GM23338 (cell line): Measurements from ENCODE around the gene LMBR1L. TPM values are rescaled to one million over a fixed set of nuclear protein-coding genes. Genes with fewer than 3 reads are reported as not detected.

Experiments
- ATAC-seq: fragments of 200-7000 bp; cut with Tn5 transposase; 3 replicates; pipeline ENCODE4 v1.9.1; 2020
- DNase-seq: peaks from one replicate; pipeline ENCODE4 v3.0.0-alpha.2; 2015; ENCODE audit warnings: low spot score
- H2AFZ ChIP-seq: fragments of 200-600 bp; sonication (generic); 2 replicates; pipeline ENCODE4 v1.8.0; 2016; ENCODE audit warnings: antibody characterized with exemption, mild to moderate bottlenecking, moderate library complexity
- H3F3A ChIP-seq: fragments of 200-600 bp; sonication (generic); replicated peaks from 2 replicates; pipeline ENCODE4 v1.8.0; 2017; ENCODE audit warnings: antibody characterized with exemption, mixed run types, low read depth
- H3K27ac ChIP-seq: fragments of 200-600 bp; sonication (generic); 2 replicates; pipeline ENCODE4 v1.6.1; 2016; ENCODE audit warnings: low read depth
- H3K27me3 ChIP-seq: fragments of 200-600 bp; sonication (generic); 2 replicates; pipeline ENCODE4 v1.8.0; 2016; ENCODE audit warnings: mild to moderate bottlenecking, mixed run types, moderate library complexity; ENCODE audit not compliant: insufficient read depth
- H3K36me3 ChIP-seq: fragments of 200-600 bp; sonication (generic); 2 replicates; pipeline ENCODE4 v1.8.0; 2016; ENCODE audit warnings: mild to moderate bottlenecking; ENCODE audit not compliant: insufficient read depth
- H3K4me1 ChIP-seq: fragments of 200-600 bp; sonication (generic); 2 replicates; pipeline ENCODE4 v1.8.0; 2016; ENCODE audit warnings: mild to moderate bottlenecking, moderate library complexity; ENCODE audit not compliant: insufficient read depth
- H3K4me2 ChIP-seq: fragments of 200-600 bp; sonication (generic); 2 replicates; pipeline ENCODE4 v1.7.1; 2017; ENCODE audit warnings: mixed run types
- H3K4me3 ChIP-seq: fragments of 200-600 bp; sonication (generic); 2 replicates; pipeline ENCODE4 v1.6.1; 2016; ENCODE audit warnings: mixed run types
- H3K79me2 ChIP-seq: fragments of 200-600 bp; sonication (generic); replicated peaks from 2 replicates; pipeline ENCODE4 v1.8.0; 2017; ENCODE audit warnings: mild to moderate bottlenecking; ENCODE audit not compliant: insufficient read depth
- H3K9me2 ChIP-seq: fragments of 200-600 bp; sonication (generic); 2 replicates; pipeline ENCODE4 v1.8.0; 2017; ENCODE audit not compliant: insufficient read depth
- H4K20me1 ChIP-seq: fragments of 200-600 bp; sonication (generic); replicated peaks from 2 replicates; pipeline ENCODE4 v1.8.0; 2017; ENCODE audit warnings: mild to moderate bottlenecking; ENCODE audit not compliant: insufficient read depth
- H3K27ac Mint-ChIP-seq: 2 replicates; pipeline ENCODE4 v1.8.0; 2020; ENCODE audit warnings: inconsistent platforms, mild to moderate bottlenecking, moderate library complexity, mixed read lengths
- H3K27me3 Mint-ChIP-seq: 3 replicates; pipeline ENCODE4 v1.8.0; 2022; ENCODE audit warnings: low read depth, mild to moderate bottlenecking, moderate library complexity, mixed read lengths, inconsistent platforms; ENCODE audit not compliant: insufficient read depth, poor library complexity
- H3K36me3 Mint-ChIP-seq: 3 replicates; pipeline ENCODE4 v1.8.0; 2021; ENCODE audit warnings: low read depth, mild to moderate bottlenecking, inconsistent platforms, moderate library complexity, mixed read lengths
- H3K4me1 Mint-ChIP-seq: 3 replicates; pipeline ENCODE4 v1.8.0; 2020; ENCODE audit warnings: mild to moderate bottlenecking, inconsistent platforms, mixed read lengths
- H3K4me3 Mint-ChIP-seq: 3 replicates; pipeline ENCODE4 v1.8.0; 2021; ENCODE audit warnings: moderate library complexity, mild to moderate bottlenecking, inconsistent platforms, mixed read lengths
- H3K9me3 Mint-ChIP-seq: 3 replicates; pipeline ENCODE4 v1.8.0; 2020; ENCODE audit warnings: moderate library complexity, mild to moderate bottlenecking, inconsistent platforms, mixed read lengths
- CREB1 ChIP-seq: fragments of 250-450 bp; sonication (Bioruptor Pico); IDR thresholded peaks from 2 replicates; pipeline ENCODE4 v1.5.0; 2020; ENCODE audit warnings: low read depth, mild to moderate bottlenecking, moderate library complexity
- CTCF ChIP-seq, 2 experiments: fragments of 200-600 bp in 1 of 2; sonication (generic) in 1 of 2; conservative IDR thresholded peaks; 2 replicates each; pipeline versions ENCODE4 v1.5.1 to v1.6.1; 2016 to 2017; ENCODE audit warnings: antibody characterized with exemption in 2 of 2, low read depth in 2 of 2, mild to moderate bottlenecking in 2 of 2, moderate library complexity in 1 of 2
- ETS1 ChIP-seq: IDR thresholded peaks from 2 replicates; pipeline ENCODE4 v1.6.1; 2016; ENCODE audit warnings: antibody characterized with exemption
- EZH2 ChIP-seq: fragments of 200-600 bp; sonication (generic); IDR thresholded peaks from one replicate; pipeline ENCODE4 v1.8.0; 2017; ENCODE audit warnings: antibody characterized with exemption, mild to moderate bottlenecking, low read depth; ENCODE audit not compliant: unreplicated experiment
- EZH2phosphoT487 ChIP-seq: fragments of 200-600 bp; sonication (generic); IDR thresholded peaks from one replicate; pipeline ENCODE4 v1.8.1; 2018; ENCODE audit warnings: antibody characterized with exemption; ENCODE audit not compliant: unreplicated experiment
- POLR2AphosphoS5 ChIP-seq: IDR thresholded peaks from 2 replicates; pipeline ENCODE4 v1.6.1; 2016; ENCODE audit warnings: antibody characterized with exemption, low read depth
- polyA plus RNA-seq: library from polyadenylated mRNA; unstranded; fragments of >200 nt; fragmentation: Nextera tagmentation; extraction: Ambion mirVana; gene quantifications from 2 replicates; pipeline ENCODE4 v1.2.1, GENCODE V29; 2016
- total RNA-seq: library from RNA; depleted of rRNA; stranded (reverse); fragments of >200 nt; shearing (Covaris generic); gene quantifications from 2 replicates; pipeline ENCODE4 v1.2.3, GENCODE V29; 2014
- TF ChIP-seq, protein P1 (sequence below): fragments of 250-450 bp; sonication (Bioruptor Pico); IDR thresholded peaks from 2 replicates; pipeline ENCODE4 v1.5.0; 2020; ENCODE audit warnings: mild to moderate bottlenecking, moderate library complexity
- TF ChIP-seq, protein P2 (sequence below): IDR thresholded peaks from one replicate; pipeline ENCODE4 v1.6.1; 2018; ENCODE audit warnings: antibody characterized with exemption; ENCODE audit not compliant: unreplicated experiment

Gene LMBR1L
- total and polyA plus RNA-seq, 2 experiments from 2014 or later = 19.8 to 57.0 TPM

DNA sequence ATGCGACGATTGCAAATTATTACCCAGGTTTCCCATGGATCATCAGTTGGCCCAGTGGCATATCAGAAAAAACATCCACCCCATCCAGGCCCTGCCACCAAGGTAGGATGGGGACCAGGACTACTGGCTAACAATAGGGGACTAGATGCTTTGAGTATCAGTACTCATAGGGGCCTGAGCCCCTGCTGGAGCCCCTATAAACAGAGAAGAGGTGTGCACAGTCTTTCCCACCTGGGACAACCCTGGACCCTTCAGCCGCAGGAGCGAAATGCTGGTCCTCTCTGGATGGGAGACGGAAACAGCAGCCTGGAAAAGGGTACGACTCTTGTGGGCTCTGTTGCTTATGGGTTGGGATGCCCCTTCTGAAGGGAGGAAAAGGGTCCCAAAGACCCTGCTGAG is 21.7 kb downstream of the LMBR1L start (continued):
- TF ChIP-seq, protein P1, sequence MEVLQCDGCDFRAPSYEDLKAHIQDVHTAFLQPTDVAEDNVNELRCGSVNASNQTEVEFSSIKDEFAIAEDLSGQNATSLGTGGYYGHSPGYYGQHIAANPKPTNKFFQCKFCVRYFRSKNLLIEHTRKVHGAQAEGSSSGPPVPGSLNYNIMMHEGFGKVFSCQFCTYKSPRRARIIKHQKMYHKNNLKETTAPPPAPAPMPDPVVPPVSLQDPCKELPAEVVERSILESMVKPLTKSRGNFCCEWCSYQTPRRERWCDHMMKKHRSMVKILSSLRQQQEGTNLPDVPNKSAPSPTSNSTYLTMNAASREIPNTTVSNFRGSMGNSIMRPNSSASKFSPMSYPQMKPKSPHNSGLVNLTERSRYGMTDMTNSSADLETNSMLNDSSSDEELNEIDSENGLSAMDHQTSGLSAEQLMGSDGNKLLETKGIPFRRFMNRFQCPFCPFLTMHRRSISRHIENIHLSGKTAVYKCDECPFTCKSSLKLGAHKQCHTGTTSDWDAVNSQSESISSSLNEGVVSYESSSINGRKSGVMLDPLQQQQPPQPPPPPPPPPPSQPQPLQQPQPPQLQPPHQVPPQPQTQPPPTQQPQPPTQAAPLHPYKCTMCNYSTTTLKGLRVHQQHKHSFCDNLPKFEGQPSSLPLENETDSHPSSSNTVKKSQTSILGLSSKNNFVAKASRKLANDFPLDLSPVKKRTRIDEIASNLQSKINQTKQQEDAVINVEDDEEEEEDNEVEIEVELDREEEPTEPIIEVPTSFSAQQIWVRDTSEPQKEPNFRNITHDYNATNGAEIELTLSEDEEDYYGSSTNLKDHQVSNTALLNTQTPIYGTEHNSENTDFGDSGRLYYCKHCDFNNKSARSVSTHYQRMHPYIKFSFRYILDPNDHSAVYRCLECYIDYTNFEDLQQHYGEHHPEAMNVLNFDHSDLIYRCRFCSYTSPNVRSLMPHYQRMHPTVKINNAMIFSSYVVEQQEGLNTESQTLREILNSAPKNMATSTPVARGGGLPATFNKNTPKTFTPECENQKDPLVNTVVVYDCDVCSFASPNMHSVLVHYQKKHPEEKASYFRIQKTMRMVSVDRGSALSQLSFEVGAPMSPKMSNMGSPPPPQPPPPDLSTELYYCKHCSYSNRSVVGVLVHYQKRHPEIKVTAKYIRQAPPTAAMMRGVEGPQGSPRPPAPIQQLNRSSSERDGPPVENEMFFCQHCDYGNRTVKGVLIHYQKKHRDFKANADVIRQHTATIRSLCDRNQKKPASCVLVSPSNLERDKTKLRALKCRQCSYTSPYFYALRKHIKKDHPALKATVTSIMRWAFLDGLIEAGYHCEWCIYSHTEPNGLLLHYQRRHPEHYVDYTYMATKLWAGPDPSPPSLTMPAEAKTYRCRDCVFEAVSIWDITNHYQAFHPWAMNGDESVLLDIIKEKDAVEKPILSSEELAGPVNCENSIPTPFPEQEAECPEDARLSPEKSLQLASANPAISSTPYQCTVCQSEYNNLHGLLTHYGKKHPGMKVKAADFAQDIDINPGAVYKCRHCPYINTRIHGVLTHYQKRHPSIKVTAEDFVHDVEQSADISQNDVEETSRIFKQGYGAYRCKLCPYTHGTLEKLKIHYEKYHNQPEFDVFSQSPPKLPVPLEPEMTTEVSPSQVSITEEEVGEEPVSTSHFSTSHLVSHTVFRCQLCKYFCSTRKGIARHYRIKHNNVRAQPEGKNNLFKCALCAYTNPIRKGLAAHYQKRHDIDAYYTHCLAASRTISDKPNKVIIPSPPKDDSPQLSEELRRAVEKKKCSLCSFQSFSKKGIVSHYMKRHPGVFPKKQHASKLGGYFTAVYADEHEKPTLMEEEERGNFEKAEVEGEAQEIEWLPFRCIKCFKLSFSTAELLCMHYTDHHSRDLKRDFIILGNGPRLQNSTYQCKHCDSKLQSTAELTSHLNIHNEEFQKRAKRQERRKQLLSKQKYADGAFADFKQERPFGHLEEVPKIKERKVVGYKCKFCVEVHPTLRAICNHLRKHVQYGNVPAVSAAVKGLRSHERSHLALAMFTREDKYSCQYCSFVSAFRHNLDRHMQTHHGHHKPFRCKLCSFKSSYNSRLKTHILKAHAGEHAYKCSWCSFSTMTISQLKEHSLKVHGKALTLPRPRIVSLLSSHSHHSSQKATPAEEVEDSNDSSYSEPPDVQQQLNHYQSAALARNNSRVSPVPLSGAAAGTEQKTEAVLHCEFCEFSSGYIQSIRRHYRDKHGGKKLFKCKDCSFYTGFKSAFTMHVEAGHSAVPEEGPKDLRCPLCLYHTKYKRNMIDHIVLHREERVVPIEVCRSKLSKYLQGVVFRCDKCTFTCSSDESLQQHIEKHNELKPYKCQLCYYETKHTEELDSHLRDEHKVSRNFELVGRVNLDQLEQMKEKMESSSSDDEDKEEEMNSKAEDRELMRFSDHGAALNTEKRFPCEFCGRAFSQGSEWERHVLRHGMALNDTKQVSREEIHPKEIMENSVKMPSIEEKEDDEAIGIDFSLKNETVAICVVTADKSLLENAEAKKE = no peak

- ATAC-seq (peak; percentile 77), DNase-seq (peak; percentile 93)
- Histone ChIP-seq H3K79me2 (no peaks in the 10 kb centered on the region), H3K4me2 (peak overlapping the region; percentile 78), H3F3A (peaks cover 12% of the 10 kb centered on the region; the same call in 1 of the 2 replicates), H3K27ac (no peak overlapping the region), H2AFZ (peak overlapping the region; percentile 85), H3K4me1 (peaks cover 35% of the 10 kb centered on the region), H4K20me1 (peaks cover 11% of the 10 kb centered on the region), H3K9me2 (no peaks in the 10 kb centered on the region), H3K36me3 (no peaks in the 10 kb centered on the region), H3K4me3 (peak overlapping the region; percentile 49), H3K27me3 (peaks cover 82% of the 10 kb centered on the region)
- peak; percentile 84 to 96 for TF ChIP-seq CTCF (conservative IDR thresholded peaks at IDR 0.05; ENCODE audit: low read depth in 2 of 2)
- no peak for TF ChIP-seq POLR2AphosphoS5
- TF ChIP-seq, protein P2, sequence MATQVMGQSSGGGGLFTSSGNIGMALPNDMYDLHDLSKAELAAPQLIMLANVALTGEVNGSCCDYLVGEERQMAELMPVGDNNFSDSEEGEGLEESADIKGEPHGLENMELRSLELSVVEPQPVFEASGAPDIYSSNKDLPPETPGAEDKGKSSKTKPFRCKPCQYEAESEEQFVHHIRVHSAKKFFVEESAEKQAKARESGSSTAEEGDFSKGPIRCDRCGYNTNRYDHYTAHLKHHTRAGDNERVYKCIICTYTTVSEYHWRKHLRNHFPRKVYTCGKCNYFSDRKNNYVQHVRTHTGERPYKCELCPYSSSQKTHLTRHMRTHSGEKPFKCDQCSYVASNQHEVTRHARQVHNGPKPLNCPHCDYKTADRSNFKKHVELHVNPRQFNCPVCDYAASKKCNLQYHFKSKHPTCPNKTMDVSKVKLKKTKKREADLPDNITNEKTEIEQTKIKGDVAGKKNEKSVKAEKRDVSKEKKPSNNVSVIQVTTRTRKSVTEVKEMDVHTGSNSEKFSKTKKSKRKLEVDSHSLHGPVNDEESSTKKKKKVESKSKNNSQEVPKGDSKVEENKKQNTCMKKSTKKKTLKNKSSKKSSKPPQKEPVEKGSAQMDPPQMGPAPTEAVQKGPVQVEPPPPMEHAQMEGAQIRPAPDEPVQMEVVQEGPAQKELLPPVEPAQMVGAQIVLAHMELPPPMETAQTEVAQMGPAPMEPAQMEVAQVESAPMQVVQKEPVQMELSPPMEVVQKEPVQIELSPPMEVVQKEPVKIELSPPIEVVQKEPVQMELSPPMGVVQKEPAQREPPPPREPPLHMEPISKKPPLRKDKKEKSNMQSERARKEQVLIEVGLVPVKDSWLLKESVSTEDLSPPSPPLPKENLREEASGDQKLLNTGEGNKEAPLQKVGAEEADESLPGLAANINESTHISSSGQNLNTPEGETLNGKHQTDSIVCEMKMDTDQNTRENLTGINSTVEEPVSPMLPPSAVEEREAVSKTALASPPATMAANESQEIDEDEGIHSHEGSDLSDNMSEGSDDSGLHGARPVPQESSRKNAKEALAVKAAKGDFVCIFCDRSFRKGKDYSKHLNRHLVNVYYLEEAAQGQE = no peak
- TF ChIP-seq ETS1 = no peak
- TF ChIP-seq CREB1 (CRISPR knock-in tag) = no peak
- no peak for TF ChIP-seq EZH2phosphoT487
- TF ChIP-seq EZH2 = peak; percentile 58
- Mint-ChIP-seq H3K4me3 (peak overlapping the region; percentile 58), H3K27me3 (peaks cover 62% of the 10 kb centered on the region), H3K9me3 (no peaks in the 10 kb centered on the region), H3K4me1 (peaks cover 36% of the 10 kb centered on the region), H3K27ac (no peak overlapping the region), H3K36me3 (no peaks in the 10 kb centered on the region; the same call in 2 of the 3 replicates)
These were observed 22.3 kb downstream of the LMBR1L start for GRCh38 chr12:49088150-49088931.
